Activated CD4-positive, alpha-beta T cell treated with anti-CD3 and anti-CD28 coated beads, Interleukin-2, Interleukin-4, amounts not matched to agents 100 ng/mL and 50 ng/mL, durations not matched to agents 16 hours and 8 hours (primary cell): ENCODE data around the gene PI4KA.
"Not testable (repeated sequence)": the region's sequence is repeated elsewhere in the genome, so short reads cannot be mapped to it uniquely, and the experiment has no call there.

Experiments used
- DNase-seq: peaks from one replicate; pipeline ENCODE4 v3.0.0-alpha.2; 2020; ENCODE audit warnings: low spot score

The PI4KA gene

GRCh38 chr22:20748082-20748481 is 110.5 kb downstream of the PI4KA start:
- DNase-seq: no peak

GRCh38 chr22:20747223-20747622 is 111.4 kb downstream of the PI4KA start:
- no peak for DNase-seq

- no peak for DNase-seq
Measured at GRCh38 chr22:20746431-20747189, 112.0 kb downstream of the PI4KA start.

GRCh38 chr22:20745119-20745518 is 113.5 kb downstream of the PI4KA start:
- DNase-seq: no peak

GRCh38 chr22:20744456-20744855 is 114.2 kb downstream of the PI4KA start:
- no peak for DNase-seq

GRCh38 chr22:20742764-20743163 is 115.8 kb downstream of the PI4KA start:
- no peak for DNase-seq

GRCh38 chr22:20741634-20742581 is 116.7 kb downstream of the PI4KA start:
- DNase-seq: peak; percentile 45

GRCh38 chr22:20741008-20741633 is 117.5 kb downstream of the PI4KA start:
- DNase-seq: no peak

- DNase-seq: no peak
Measured at GRCh38 chr22:20740222-20740951, 118.2 kb downstream of the PI4KA start.

- no peak for DNase-seq
Measured at GRCh38 chr22:20738394-20739089, 120.1 kb downstream of the PI4KA start.

GRCh38 chr22:20736891-20737290 is 121.7 kb downstream of the PI4KA start:
- not testable (repeated sequence) for DNase-seq

- not testable (repeated sequence) for DNase-seq
Measured at GRCh38 chr22:20735356-20736162, 123.1 kb downstream of the PI4KA start.

GRCh38 chr22:20732431-20732830 is 126.2 kb downstream of the PI4KA start:
- not testable (repeated sequence) for DNase-seq

GRCh38 chr22:20729194-20729593 is 129.4 kb downstream of the PI4KA start:
- no peak for DNase-seq

- no peak for DNase-seq
Measured at GRCh38 chr22:20728523-20729190, 130.0 kb downstream of the PI4KA start.

- DNase-seq: no peak
Measured at GRCh38 chr22:20727118-20728015, 131.2 kb downstream of the PI4KA start.

- no peak for DNase-seq
Measured at GRCh38 chr22:20725987-20726558, 132.5 kb downstream of the PI4KA start.
